ENCODE results near the gene RSPH1. TPM values are rescaled to one million over a fixed set of nuclear protein-coding genes. Genes with fewer than 3 reads are reported as not detected.

RSPH1 gene
- total RNA-seq, 1 experiment from 2014 or later, result 1.5 TPM

DNA sequence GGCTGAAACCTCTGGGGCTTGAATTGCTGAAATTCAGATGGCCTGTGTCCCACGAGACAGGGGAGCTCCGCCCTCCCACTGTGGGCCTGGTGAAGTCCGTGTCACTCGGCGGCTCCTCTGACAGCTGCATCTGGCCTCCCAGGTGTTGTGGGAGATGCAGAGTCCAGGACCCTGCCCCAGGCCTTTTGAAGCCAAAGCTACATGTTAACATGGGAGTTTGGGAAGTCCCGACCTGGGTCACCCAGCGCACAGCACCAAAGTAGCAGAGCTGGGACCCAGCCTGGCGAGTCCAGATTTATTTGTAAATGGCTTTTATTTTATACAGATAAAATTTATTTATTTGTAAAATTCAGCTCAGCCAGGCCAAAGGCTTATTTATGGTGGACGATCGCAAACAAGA is 46.6 kb upstream of the RSPH1 start:
- Histone ChIP-seq H3K79me2 (ENCODE audit: insufficient read depth, low read length) (no peaks in the 10 kb centered on the region), H4K20me1 (ENCODE audit: insufficient read depth) (no peaks in the 10 kb centered on the region), H3K9me3 (ENCODE audit: control insufficient read depth in 1 of 2, insufficient read depth in 1 of 2, low read depth in 1 of 2, low read length in 2 of 2) (no peaks in the 10 kb centered on the region), H3K4me2 (ENCODE audit: low read length) (no peak overlapping the region), H3K4me1 (ENCODE audit: control insufficient read depth in 1 of 2, insufficient read depth in 2 of 2, low read length in 2 of 2) (no peaks in the 10 kb centered on the region), H3K9ac (ENCODE audit: low read length) (no peak overlapping the region), H3K4me3 (replicated peaks in 1 of 2; ENCODE audit: low read depth in 1 of 2, low read length in 2 of 2) (no peak overlapping the region), H3K27me3 (ENCODE audit: insufficient read depth, low read length) (no peaks in the 10 kb centered on the region), H3K9me2 (ENCODE audit: insufficient read depth) (no peaks in the 10 kb centered on the region), H2AFZ (ENCODE audit: low read depth, low read length, poor library complexity, severe bottlenecking) (no peak overlapping the region), H3K27ac (ENCODE audit: low read depth, low read length) (no peak overlapping the region), H3K36me3 (ENCODE audit: control insufficient read depth in 1 of 2, insufficient read depth in 2 of 2, low read length in 2 of 2) (no peaks in the 10 kb centered on the region; a peak in 1 of 4 replicates)
- intact Hi-C loops (cut with micrococcal nuclease), result no loop called here
- ChIA-PET POLR2A (no interaction called here), CTCF (no interaction called here), RAD21 (ENCODE audit: low non-redundant PET in 1 of 2, low total read pairs in 2 of 2, uncharacterized antibody in 2 of 2, unreplicated experiment in 2 of 2) (no interaction called here)
- no peak for DNase-seq (ENCODE audit: low read depth, low spot score)
- ATAC-seq, result no peak
- BruUV-seq (replicated peaks), result no TSS peak
- no peak for TF ChIP-seq JUND (IDR thresholded peaks at IDR 0.05)
- TF ChIP-seq EZH2phosphoT487 (IDR thresholded peaks at IDR 0.05; ENCODE audit: borderline replicate concordance), result no peak
- TF ChIP-seq RAD21 (IDR thresholded peaks at IDR 0.05; ENCODE audit: low read depth), result no peak

DNA sequence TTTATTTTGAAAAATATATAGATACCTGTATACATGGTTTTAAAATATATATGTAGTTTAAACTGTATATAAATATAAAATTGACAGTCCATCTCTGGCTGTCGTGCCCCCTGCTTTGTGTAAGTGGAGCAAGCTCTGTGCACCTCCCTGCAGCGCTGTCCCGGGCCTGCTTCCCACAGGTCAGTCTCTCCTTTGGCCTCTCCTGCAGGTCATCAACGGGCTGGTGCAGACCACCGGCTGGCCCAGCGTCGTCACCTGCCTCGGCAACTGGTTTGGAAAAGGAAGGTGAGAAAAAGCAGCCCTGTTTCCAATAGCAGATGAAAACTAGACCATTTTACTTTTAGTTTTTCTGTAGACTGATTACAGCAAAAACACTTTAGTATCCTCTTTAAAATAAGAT is 46.2 kb upstream of the RSPH1 start:
- ChIA-PET CTCF (interaction anchor here (1.7 kb wide), 1 partner anchor 161 kb away, joined by 4 read pairs; no protein-coding TSS in a partner anchor), POLR2A (no interaction called here), RAD21 (ENCODE audit: low non-redundant PET in 1 of 2, low total read pairs in 2 of 2, uncharacterized antibody in 2 of 2, unreplicated experiment in 2 of 2) (no interaction called here)
- H3K4me2 ChIP-seq (ENCODE audit: low read length), result no peak overlapping the region
- no peaks in the 10 kb centered on the region for H3K9me3 ChIP-seq (ENCODE audit: control insufficient read depth in 1 of 2, insufficient read depth in 1 of 2, low read depth in 1 of 2, low read length in 2 of 2)
- H2AFZ ChIP-seq (ENCODE audit: low read depth, low read length, poor library complexity, severe bottlenecking), result no peak overlapping the region
- TF ChIP-seq RAD21 (IDR thresholded peaks at IDR 0.05; ENCODE audit: low read depth), result no peak
- TF ChIP-seq EZH2phosphoT487 (IDR thresholded peaks at IDR 0.05; ENCODE audit: borderline replicate concordance), result no peak
- no peak for TF ChIP-seq SP1 (IDR thresholded peaks at IDR 0.05; ENCODE audit: low read depth)
- TF ChIP-seq, protein P1, sequence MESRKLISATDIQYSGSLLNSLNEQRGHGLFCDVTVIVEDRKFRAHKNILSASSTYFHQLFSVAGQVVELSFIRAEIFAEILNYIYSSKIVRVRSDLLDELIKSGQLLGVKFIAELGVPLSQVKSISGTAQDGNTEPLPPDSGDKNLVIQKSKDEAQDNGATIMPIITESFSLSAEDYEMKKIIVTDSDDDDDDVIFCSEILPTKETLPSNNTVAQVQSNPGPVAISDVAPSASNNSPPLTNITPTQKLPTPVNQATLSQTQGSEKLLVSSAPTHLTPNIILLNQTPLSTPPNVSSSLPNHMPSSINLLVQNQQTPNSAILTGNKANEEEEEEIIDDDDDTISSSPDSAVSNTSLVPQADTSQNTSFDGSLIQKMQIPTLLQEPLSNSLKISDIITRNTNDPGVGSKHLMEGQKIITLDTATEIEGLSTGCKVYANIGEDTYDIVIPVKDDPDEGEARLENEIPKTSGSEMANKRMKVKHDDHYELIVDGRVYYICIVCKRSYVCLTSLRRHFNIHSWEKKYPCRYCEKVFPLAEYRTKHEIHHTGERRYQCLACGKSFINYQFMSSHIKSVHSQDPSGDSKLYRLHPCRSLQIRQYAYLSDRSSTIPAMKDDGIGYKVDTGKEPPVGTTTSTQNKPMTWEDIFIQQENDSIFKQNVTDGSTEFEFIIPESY (IDR thresholded peaks at IDR 0.05; ENCODE audit: extremely low read depth, insufficient replicate concordance, low read length), result no peak
- no peak for TF ChIP-seq POLR2A (IDR thresholded peaks at IDR 0.05; ENCODE audit: borderline replicate concordance, extremely low read depth, insufficient read depth, insufficient read length)
- TF ChIP-seq, protein P2, sequence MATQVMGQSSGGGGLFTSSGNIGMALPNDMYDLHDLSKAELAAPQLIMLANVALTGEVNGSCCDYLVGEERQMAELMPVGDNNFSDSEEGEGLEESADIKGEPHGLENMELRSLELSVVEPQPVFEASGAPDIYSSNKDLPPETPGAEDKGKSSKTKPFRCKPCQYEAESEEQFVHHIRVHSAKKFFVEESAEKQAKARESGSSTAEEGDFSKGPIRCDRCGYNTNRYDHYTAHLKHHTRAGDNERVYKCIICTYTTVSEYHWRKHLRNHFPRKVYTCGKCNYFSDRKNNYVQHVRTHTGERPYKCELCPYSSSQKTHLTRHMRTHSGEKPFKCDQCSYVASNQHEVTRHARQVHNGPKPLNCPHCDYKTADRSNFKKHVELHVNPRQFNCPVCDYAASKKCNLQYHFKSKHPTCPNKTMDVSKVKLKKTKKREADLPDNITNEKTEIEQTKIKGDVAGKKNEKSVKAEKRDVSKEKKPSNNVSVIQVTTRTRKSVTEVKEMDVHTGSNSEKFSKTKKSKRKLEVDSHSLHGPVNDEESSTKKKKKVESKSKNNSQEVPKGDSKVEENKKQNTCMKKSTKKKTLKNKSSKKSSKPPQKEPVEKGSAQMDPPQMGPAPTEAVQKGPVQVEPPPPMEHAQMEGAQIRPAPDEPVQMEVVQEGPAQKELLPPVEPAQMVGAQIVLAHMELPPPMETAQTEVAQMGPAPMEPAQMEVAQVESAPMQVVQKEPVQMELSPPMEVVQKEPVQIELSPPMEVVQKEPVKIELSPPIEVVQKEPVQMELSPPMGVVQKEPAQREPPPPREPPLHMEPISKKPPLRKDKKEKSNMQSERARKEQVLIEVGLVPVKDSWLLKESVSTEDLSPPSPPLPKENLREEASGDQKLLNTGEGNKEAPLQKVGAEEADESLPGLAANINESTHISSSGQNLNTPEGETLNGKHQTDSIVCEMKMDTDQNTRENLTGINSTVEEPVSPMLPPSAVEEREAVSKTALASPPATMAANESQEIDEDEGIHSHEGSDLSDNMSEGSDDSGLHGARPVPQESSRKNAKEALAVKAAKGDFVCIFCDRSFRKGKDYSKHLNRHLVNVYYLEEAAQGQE (IDR thresholded peaks at IDR 0.05; ENCODE audit: low read depth), result no peak
- TF ChIP-seq JUND (IDR thresholded peaks at IDR 0.05), result no peak
- TF ChIP-seq TCF7L2 (IDR thresholded peaks at IDR 0.05; ENCODE audit: borderline replicate concordance, extremely low read depth, insufficient read depth, insufficient read length), result no peak
- TF ChIP-seq, protein P3, sequence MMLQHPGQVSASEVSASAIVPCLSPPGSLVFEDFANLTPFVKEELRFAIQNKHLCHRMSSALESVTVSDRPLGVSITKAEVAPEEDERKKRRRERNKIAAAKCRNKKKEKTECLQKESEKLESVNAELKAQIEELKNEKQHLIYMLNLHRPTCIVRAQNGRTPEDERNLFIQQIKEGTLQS (IDR thresholded peaks at IDR 0.05), result no peak
- H4K20me1 ChIP-seq (ENCODE audit: insufficient read depth), result no peaks in the 10 kb centered on the region
- H3K79me2 ChIP-seq (ENCODE audit: insufficient read depth, low read length), result no peaks in the 10 kb centered on the region
- H3K27ac ChIP-seq (ENCODE audit: low read depth, low read length), result no peak overlapping the region
- H3K4me1 ChIP-seq (ENCODE audit: control insufficient read depth in 1 of 2, insufficient read depth in 2 of 2, low read length in 2 of 2), result no peaks in the 10 kb centered on the region
- intact Hi-C loops (cut with micrococcal nuclease), result no loop called here
- H3K4me3 ChIP-seq (replicated peaks in 1 of 2; ENCODE audit: low read depth in 1 of 2, low read length in 2 of 2), result no peak overlapping the region
- no peak overlapping the region for H3K9ac ChIP-seq (ENCODE audit: low read length)
- H3K36me3 ChIP-seq (ENCODE audit: control insufficient read depth in 1 of 2, insufficient read depth in 2 of 2, low read length in 2 of 2), result no peaks in the 10 kb centered on the region; a peak in 1 of 4 replicates
- ATAC-seq (no peak), DNase-seq (ENCODE audit: low read depth, low spot score) (no peak)
- no peaks in the 10 kb centered on the region for H3K9me2 ChIP-seq (ENCODE audit: insufficient read depth)
- H3K27me3 ChIP-seq (ENCODE audit: insufficient read depth, low read length), result no peaks in the 10 kb centered on the region
- no TSS peak for BruUV-seq (replicated peaks)
